Measurements from ENCODE around the gene CD300C. TPM values are rescaled to one million over a fixed set of nuclear protein-coding genes. Genes with fewer than 3 reads are reported as not detected.

CD300C gene
- 0.20 to 0.43 TPM (median 0.41 TPM) in 5 replicates for total RNA-seq (2022; extraction: Qiagen RNA extraction)

DNA sequence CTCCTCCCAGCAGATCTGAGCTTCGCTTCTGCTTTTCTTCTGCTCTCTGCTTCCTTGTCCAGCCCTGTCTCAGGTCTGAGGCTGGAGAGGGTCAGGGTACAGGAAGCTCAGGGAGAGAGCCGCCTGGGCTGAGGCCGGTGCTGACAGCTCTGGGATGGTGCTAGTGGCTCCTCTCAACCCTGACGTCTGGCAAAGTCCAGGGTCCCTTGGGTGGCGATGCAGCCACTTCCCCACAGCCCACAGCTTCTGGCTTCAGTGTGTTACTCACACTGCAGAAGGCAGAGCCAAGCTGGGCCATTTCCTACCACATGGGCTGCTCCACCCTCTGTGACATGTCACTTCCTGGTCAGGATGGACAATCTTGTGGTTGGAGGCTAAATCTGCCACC is at the start of gene CD300C:
Gene CD300C (minus strand): TSS at position 273 of the 388 bp plus-strand sequence. CDS start 333 bp downstream, outside the sequence.

DNA sequence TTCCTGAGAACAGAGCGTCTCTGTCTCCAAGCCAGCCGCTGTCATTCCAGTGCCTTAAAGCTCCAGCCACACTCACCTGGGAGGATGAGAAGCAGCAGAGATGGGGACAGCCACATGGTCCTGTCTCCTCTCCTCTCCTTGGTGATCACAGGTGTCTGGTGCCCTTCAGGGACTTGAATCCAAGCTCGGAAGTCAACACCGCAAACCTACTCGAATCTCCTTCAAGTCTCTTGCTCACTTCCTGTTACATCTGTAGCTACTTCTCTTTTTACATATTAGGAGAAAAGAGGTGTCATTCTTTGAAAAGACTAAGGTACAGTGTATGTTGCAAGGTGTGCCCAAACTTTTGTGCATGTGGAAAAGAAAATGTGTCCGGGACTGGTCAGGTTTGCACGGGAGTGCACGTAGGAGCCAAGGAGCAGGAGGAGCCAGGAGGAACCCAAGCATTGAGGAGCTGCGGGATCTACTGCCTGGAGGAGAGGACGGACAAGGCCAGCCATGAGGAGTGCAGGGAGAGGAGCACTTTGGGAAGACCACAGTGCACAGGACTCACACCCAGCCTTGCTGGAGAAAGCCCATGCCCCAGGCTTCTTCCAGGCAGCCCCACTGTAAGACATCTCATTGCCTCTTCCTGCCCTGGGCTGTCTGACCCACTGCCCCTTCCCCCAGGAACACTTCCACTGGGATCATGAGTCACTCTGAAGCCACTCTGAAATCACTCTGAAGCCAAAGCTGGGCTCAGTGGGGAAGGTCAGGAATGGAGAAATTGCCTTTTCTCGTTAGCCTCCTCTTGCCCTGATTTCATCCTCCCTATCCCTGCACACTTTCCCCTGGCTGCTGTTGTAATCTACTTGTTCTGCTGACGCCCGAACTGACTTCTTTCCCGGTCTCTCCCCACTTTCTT is 46.4 kb upstream of the CD300C start, which contains the start of gene CD300LD:
Gene CD300LD (minus strand): TSS at position 197 of the 904 bp plus-strand sequence. CDS start 81 bp downstream, at position 116.

DNA sequence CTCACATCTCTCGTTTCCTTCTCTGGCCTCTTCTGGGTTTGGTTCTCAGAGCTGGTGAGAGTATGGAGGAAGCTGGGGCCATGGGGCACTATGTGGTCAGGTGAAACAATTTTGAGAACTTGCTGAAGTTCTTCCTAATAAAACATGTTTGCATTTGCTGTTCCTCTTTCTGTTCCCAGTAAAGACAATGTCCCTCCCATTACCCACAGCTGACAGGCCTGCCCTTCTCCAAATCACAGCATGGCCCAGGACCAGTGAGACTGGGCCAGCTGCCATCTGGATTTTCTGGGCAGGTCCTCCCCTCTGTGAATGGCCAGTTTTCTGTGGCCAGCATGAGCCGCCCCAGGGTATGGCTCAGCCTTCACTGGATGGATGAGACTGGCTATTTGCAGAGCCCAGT is 21.5 kb upstream of the CD300C start, which contains the start of gene CD300H:
Gene CD300H (minus strand): TSS at position 113 of the 400 bp plus-strand sequence.

DNA sequence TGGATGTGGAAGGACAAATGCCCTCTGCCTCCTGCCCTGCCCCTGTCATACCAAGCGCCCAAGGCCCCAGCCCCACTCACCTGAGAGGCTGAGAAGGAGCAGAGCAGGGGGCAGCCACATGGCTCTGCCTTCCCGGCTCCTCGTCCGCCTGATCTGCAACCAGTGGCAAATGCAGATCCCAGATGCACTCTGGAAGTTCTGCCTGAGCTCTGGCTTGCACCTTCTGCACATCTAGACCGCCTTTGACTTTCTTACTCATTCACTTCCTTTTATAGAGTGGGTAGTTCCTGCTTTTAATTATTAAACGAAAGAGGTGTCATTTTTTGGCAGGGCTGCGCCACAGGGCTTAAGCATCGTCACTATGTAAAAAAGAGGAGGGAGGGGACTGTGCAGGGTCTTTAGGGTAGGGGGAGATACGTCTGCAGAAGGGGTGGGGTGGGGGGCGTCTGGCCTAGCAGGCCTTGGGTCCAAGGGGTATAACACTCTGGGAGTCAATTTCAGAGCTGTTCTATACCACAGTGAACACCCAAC is 14.6 kb downstream of the CD300C start, which contains the start of gene CD300LB:
Gene CD300LB (minus strand): TSS at position 245 of the 531 bp plus-strand sequence. CDS start 125 bp downstream, at position 120.

Other genes starting within 250 kb of the CD300C start
- gene KIF19, start 219.9 kb downstream of the CD300C start, total RNA-seq (2022; extraction: Qiagen RNA extraction) = 0.03 to 0.08 TPM (median 0.05 TPM) in 4 of 5 replicates, not detected in the other
- gene BTBD17, start 184.2 kb downstream of the CD300C start, total RNA-seq (2022; extraction: Qiagen RNA extraction) = not detected in 5 replicates
- gene GPR142, start 178.6 kb downstream of the CD300C start, total RNA-seq (2022; extraction: Qiagen RNA extraction) = not detected in 5 replicates
- gene GPRC5C, start 114.0 kb downstream of the CD300C start, total RNA-seq (2022; extraction: Qiagen RNA extraction) = 49.3 to 62.9 TPM (median 55.3 TPM) in 5 replicates
- gene CD300A, start 79.5 kb downstream of the CD300C start, total RNA-seq (2022; extraction: Qiagen RNA extraction) = 0.05 to 0.08 TPM (median 0.07 TPM) in 4 of 5 replicates, not detected in the other
- 0.03 to 0.07 TPM (median 0.06 TPM) in 4 of 5 replicates, not detected in the other for gene CD300LB, start 14.6 kb downstream of the CD300C start, total RNA-seq (2022; extraction: Qiagen RNA extraction)
- gene CD300H, start 21.4 kb upstream of the CD300C start, total RNA-seq (2022; extraction: Qiagen RNA extraction) = 0.27 to 0.63 TPM (median 0.40 TPM) in 4 of 5 replicates, not detected in the other
- gene CD300LD, start 46.2 kb upstream of the CD300C start, total RNA-seq (2022; extraction: Qiagen RNA extraction) = not detected in 5 replicates
- gene CD300E, start 77.6 kb upstream of the CD300C start, total RNA-seq (2022; extraction: Qiagen RNA extraction) = not detected in 5 replicates
- gene CD300LF, start 166.8 kb upstream of the CD300C start, total RNA-seq (2022; extraction: Qiagen RNA extraction) = not detected in 5 replicates
- 0.84 to 1.7 TPM (median 1.2 TPM) in 5 replicates for gene RAB37, start 191.1 kb upstream of the CD300C start, total RNA-seq (2022; extraction: Qiagen RNA extraction)
- 35.6 to 43.3 TPM (median 40.9 TPM) in 5 replicates for gene NHERF1, start 202.5 kb upstream of the CD300C start, total RNA-seq (2022; extraction: Qiagen RNA extraction)
- gene NAT9, start 230.2 kb upstream of the CD300C start, total RNA-seq (2022; extraction: Qiagen RNA extraction) = 47.3 to 59.2 TPM (median 52.9 TPM) in 5 replicates

Measured in A549 treated with Hydrocortisone at 1 μM for 4 hours (cell line).